Natural killer cell (primary cell): ENCODE measurements around the gene SMPDL3A. TPM values are rescaled to one million over a fixed set of nuclear protein-coding genes. Genes with fewer than 3 reads are reported as not detected.

Experiments
- ATAC-seq, 3 donors: fragments of 150-1000 bp in 2 of 3; fragments of 200-7000 bp in 1 of 3; cut with Tn5 transposase; 1 replicate in 1 of 3; 2 replicates in 2 of 3; pipeline ENCODE4 v1.10.0; 2021; ENCODE audit warnings: mild to moderate bottlenecking in 2 of 3, moderate library complexity in 2 of 3
- DNase-seq, 2 donors: peaks; one replicate each; pipeline versions ENCODE4 v3.0.0 to v3.0.0-alpha.2; 2013 to 2021; ENCODE audit warnings: mixed read lengths in 1 of 2
- H3K27ac ChIP-seq: one replicate; pipeline ENCODE4 v1.5.1; 2013; ENCODE audit warnings: mild to moderate bottlenecking, low read length
- H3K27me3 ChIP-seq: one replicate; pipeline ENCODE4 v1.6.1; 2013; ENCODE audit warnings: low read length; ENCODE audit not compliant: control insufficient read depth, insufficient read depth
- H3K36me3 ChIP-seq: one replicate; pipeline ENCODE4 v1.6.1; 2013; ENCODE audit warnings: low read length; ENCODE audit not compliant: control insufficient read depth, insufficient read depth
- H3K4me1 ChIP-seq: one replicate; pipeline ENCODE4 v1.6.1; 2013; ENCODE audit warnings: low read length; ENCODE audit not compliant: control insufficient read depth, insufficient read depth
- H3K4me3 ChIP-seq: one replicate; pipeline ENCODE4 v1.5.1; 2013; ENCODE audit warnings: low read length
- H3K9me3 ChIP-seq: one replicate; pipeline ENCODE4 v1.6.1; 2013; ENCODE audit warnings: low read length; ENCODE audit not compliant: control insufficient read depth, insufficient read depth
- H3K27ac Mint-ChIP-seq, 2 donors: one replicate each; pipeline ENCODE4 v1.8.0; 2022; ENCODE audit warnings: mild to moderate bottlenecking in 2 of 2, mixed read lengths in 2 of 2, moderate library complexity in 1 of 2
- H3K27me3 Mint-ChIP-seq, 2 donors: one replicate each; pipeline ENCODE4 v1.8.0; 2022; ENCODE audit warnings: low read depth in 2 of 2, mixed read lengths in 2 of 2
- H3K36me3 Mint-ChIP-seq: one replicate; pipeline ENCODE4 v1.8.0; 2022; ENCODE audit warnings: mixed read lengths
- H3K4me1 Mint-ChIP-seq, 2 donors: one replicate each; pipeline ENCODE4 v1.8.0; 2022; ENCODE audit warnings: mixed read lengths in 2 of 2
- H3K4me3 Mint-ChIP-seq: one replicate; pipeline ENCODE4 v1.8.0; 2022; ENCODE audit warnings: mild to moderate bottlenecking, moderate library complexity, mixed read lengths
- H3K9me3 Mint-ChIP-seq, 2 donors: one replicate each; pipeline ENCODE4 v1.8.0; 2022; ENCODE audit warnings: mixed read lengths in 2 of 2
- CTCF ChIP-seq: fragments of 200-600 bp; IDR thresholded peaks from one replicate; pipeline ENCODE4 v1.8.0; 2022; ENCODE audit warnings: antibody characterized with exemption
- WGBS: methylation state at CpG from one replicate; pipeline ENCODE4 v1.1.7; 2013; ENCODE audit warnings: missing lambda C conversion rate; ENCODE audit not compliant: insufficient coverage; 5-methylcytosine and 5-hydroxymethylcytosine counted together
- intact Hi-C: fragments of 100-400 bp; cut with micrococcal nuclease; formaldehyde crosslinking; loops from one replicate; pipeline ENCODE4 v1.14.2; 2022
- total RNA-seq, 4 donors: library from RNA; stranded (reverse); fragments of 120-200 nt in 1 of 4; gene quantifications; one replicate each; pipeline versions ENCODE4 v1.2.3 to v1.2.4, GENCODE V29; 2013 to 2022

SMPDL3A gene
- total RNA-seq, 3 donors from 2014 or later (not counting 1 experiment from before 2014, with no cell fraction given), result 1.1 to 4.3 (median 3.9) TPM

GRCh38 chr6:122790423-122791309, 1.6 kb downstream of the SMPDL3A start:
- 53% methylated on average over 14 of the region's 14 CpGs for WGBS

GRCh38 chr6:122791310-122791679, 2.2 kb downstream of the SMPDL3A start:
- peak overlapping the region in 1 of 2 donors; percentile 70 for H3K27ac Mint-ChIP-seq
- H3K4me1 Mint-ChIP-seq, result peaks cover 22 to 24% of the 10 kb centered on the region in 2 donors
- H3K4me3 Mint-ChIP-seq, result peak overlapping the region; percentile 47
- H3K36me3 ChIP-seq, result no peaks in the 10 kb centered on the region
- no peak overlapping the region for H3K4me3 ChIP-seq
- 100% methylated on average over 1 of the region's 2 CpGs for WGBS
- no peak overlapping the region for H3K27ac ChIP-seq
- no peaks in the 10 kb centered on the region for H3K27me3 ChIP-seq
- H3K27me3 Mint-ChIP-seq, result peaks cover 42 to 63% of the 10 kb centered on the region in 2 donors
- no peak for DNase-seq
- no peaks in the 10 kb centered on the region for H3K36me3 Mint-ChIP-seq
- TF ChIP-seq CTCF, result no peak
- intact Hi-C loops, result no loop called here
- no peaks in the 10 kb centered on the region for H3K9me3 Mint-ChIP-seq
- ATAC-seq, result no peak
- no peaks in the 10 kb centered on the region for H3K9me3 ChIP-seq
- H3K4me1 ChIP-seq, result peaks cover 10% of the 10 kb centered on the region

More at GRCh38 chr6:122790423-122791309, 1.6 kb downstream of the SMPDL3A start:
- H3K27me3 Mint-ChIP-seq, result peaks cover 47 to 69% of the 10 kb centered on the region in 2 donors
- peak overlapping the region; percentile 46 for H3K27ac ChIP-seq
- H3K9me3 Mint-ChIP-seq, result no peaks in the 10 kb centered on the region
- H3K4me1 Mint-ChIP-seq, result peaks cover 22 to 24% of the 10 kb centered on the region in 2 donors
- no peak overlapping the region for H3K4me3 ChIP-seq
- H3K36me3 ChIP-seq, result no peaks in the 10 kb centered on the region
- peak in 1 of 3 donors; percentile 16 for ATAC-seq
- H3K4me3 Mint-ChIP-seq, result peak overlapping the region; percentile 85
- H3K9me3 ChIP-seq, result no peaks in the 10 kb centered on the region
- no peak for TF ChIP-seq CTCF
- H3K4me1 ChIP-seq, result peaks cover 10% of the 10 kb centered on the region
- intact Hi-C loops, result no loop called here
- H3K27ac Mint-ChIP-seq, result peak overlapping the region in 1 of 2 donors; percentile 70
- no peak for DNase-seq
- H3K36me3 Mint-ChIP-seq, result no peaks in the 10 kb centered on the region
- H3K27me3 ChIP-seq, result no peaks in the 10 kb centered on the region

- Mint-ChIP-seq H3K36me3 (no peaks in the 10 kb centered on the region), H3K27me3 (peaks cover 31 to 52% of the 10 kb centered on the region in 2 donors), H3K9me3 (no peaks in the 10 kb centered on the region), H3K4me3 (no peak overlapping the region), H3K27ac (no peak overlapping the region), H3K4me1 (peaks cover 22 to 24% of the 10 kb centered on the region in 2 donors)
- peaks cover 10% of the 10 kb centered on the region for H3K4me1 ChIP-seq
- DNase-seq (no peak), ATAC-seq (no peak)
- H3K27ac ChIP-seq, result no peak overlapping the region
- TF ChIP-seq CTCF, result no peak
- H3K36me3 ChIP-seq, result no peaks in the 10 kb centered on the region
- no peak overlapping the region for H3K4me3 ChIP-seq
- intact Hi-C loops, result no loop called here
- WGBS, result 93% methylated on average over 2 of the region's 2 CpGs
- no peaks in the 10 kb centered on the region for H3K9me3 ChIP-seq
- H3K27me3 ChIP-seq, result no peaks in the 10 kb centered on the region
These were observed 3.7 kb downstream of the SMPDL3A start for GRCh38 chr6:122792766-122793165.
